WTC11 (cell line): ENCODE measurements around the gene RPS18.

Source experiments
- CBFB ChIP-seq: sonication (generic); formaldehyde crosslinking; IDR thresholded peaks from 2 replicates; pipeline ENCODE4 v1.8.1; 2022; ENCODE audit warnings: mild to moderate bottlenecking, low read depth, missing genetic modification reagents
- ZNF232 ChIP-seq: sonication (generic); formaldehyde crosslinking; IDR thresholded peaks from 2 replicates; pipeline ENCODE4 v1.8.0; 2022; ENCODE audit warnings: mild to moderate bottlenecking, missing genetic modification reagents
- TF ChIP-seq, protein P1 (sequence below): fragments of 200-600 bp; IDR thresholded peaks from 2 replicates; pipeline ENCODE4 v1.8.0; 2022; ENCODE audit warnings: antibody characterized with exemption
- TF ChIP-seq, protein P2 (sequence below): sonication (generic); formaldehyde crosslinking; conservative IDR thresholded peaks from 2 replicates; pipeline ENCODE4 v1.8.1; 2022; ENCODE audit warnings: mild to moderate bottlenecking, missing genetic modification reagents
- TF ChIP-seq, protein P3 (sequence below): sonication (generic); formaldehyde crosslinking; IDR thresholded peaks from 2 replicates; pipeline ENCODE4 v1.8.1; 2022; ENCODE audit warnings: mild to moderate bottlenecking, missing genetic modification reagents, moderate library complexity, borderline replicate concordance

DNA sequence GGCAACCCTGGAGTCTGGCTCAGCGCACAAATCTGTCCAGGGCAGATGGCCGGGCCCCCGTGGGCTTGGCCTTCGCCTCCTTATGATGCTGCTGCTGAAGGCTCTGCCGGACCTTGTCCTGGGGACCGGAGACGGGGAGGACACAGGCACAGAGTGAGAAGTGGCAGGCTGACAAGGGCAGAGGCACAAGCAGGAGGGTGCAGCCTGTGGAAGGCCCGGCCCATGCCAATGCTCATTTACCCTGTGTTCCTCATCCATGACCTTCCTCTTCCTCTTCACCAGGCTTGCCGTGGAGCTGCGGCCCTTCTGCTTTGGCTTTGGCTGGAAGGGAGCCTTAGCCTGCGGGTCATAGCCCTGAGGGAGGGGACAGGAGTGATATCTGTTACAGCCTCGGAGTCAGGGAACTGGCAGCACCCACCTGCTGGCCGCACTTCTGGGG, 7.4 kb downstream of the RPS18 start:
- TF ChIP-seq, protein P1, sequence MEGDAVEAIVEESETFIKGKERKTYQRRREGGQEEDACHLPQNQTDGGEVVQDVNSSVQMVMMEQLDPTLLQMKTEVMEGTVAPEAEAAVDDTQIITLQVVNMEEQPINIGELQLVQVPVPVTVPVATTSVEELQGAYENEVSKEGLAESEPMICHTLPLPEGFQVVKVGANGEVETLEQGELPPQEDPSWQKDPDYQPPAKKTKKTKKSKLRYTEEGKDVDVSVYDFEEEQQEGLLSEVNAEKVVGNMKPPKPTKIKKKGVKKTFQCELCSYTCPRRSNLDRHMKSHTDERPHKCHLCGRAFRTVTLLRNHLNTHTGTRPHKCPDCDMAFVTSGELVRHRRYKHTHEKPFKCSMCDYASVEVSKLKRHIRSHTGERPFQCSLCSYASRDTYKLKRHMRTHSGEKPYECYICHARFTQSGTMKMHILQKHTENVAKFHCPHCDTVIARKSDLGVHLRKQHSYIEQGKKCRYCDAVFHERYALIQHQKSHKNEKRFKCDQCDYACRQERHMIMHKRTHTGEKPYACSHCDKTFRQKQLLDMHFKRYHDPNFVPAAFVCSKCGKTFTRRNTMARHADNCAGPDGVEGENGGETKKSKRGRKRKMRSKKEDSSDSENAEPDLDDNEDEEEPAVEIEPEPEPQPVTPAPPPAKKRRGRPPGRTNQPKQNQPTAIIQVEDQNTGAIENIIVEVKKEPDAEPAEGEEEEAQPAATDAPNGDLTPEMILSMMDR, result no peak
- TF ChIP-seq CBFB (CRISPR knock-in tag) (no peak), ZNF232 (CRISPR knock-in tag) (no peak)
- TF ChIP-seq, protein P2, sequence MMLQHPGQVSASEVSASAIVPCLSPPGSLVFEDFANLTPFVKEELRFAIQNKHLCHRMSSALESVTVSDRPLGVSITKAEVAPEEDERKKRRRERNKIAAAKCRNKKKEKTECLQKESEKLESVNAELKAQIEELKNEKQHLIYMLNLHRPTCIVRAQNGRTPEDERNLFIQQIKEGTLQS (CRISPR knock-in tag), result no peak
- TF ChIP-seq, protein P3, sequence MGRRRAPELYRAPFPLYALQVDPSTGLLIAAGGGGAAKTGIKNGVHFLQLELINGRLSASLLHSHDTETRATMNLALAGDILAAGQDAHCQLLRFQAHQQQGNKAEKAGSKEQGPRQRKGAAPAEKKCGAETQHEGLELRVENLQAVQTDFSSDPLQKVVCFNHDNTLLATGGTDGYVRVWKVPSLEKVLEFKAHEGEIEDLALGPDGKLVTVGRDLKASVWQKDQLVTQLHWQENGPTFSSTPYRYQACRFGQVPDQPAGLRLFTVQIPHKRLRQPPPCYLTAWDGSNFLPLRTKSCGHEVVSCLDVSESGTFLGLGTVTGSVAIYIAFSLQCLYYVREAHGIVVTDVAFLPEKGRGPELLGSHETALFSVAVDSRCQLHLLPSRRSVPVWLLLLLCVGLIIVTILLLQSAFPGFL (CRISPR knock-in tag), result no peak
